SU-DHL-6 (cell line): ENCODE data around the gene GSN.

Source experiments
- CTCF ChIP-seq: fragments of 200-600 bp; sonication (generic); IDR thresholded peaks from one replicate; pipeline ENCODE4 v1.5.1; 2017; ENCODE audit warnings: antibody characterized with exemption, mild to moderate bottlenecking, low read length, moderate library complexity; ENCODE audit not compliant: insufficient read depth, poor library complexity, severe bottlenecking
- EZH2phosphoT487 ChIP-seq: fragments of 200-600 bp; sonication (generic), shearing (Covaris generic); conservative IDR thresholded peaks from 2 replicates; pipeline ENCODE4 v1.6.1; 2018; ENCODE audit warnings: mild to moderate bottlenecking, antibody characterized with exemption, low read length, moderate library complexity, mixed read lengths

- no peak for TF ChIP-seq EZH2phosphoT487
- no peak for TF ChIP-seq CTCF
Observed at GRCh38 chr9:121282277-121283079, 14.5 kb downstream of the GSN start.
